Thyroid gland (tissue), 4 donors: ENCODE results near the gene LIMS2.

ENCODE experiments used
- POLR2A ChIP-seq, 2 donors: fragments of 450-650 bp; IDR thresholded peaks; one replicate each; pipeline ENCODE4 v1.6.1; 2017; ENCODE audit warnings: antibody characterized with exemption in 2 of 2, mild to moderate bottlenecking in 2 of 2, moderate library complexity in 1 of 2
- TF ChIP-seq, protein P1 (sequence below), 6 experiments: fragments of 200-600 bp in 3 of 6; fragments of 450-650 bp in 3 of 6; sonication (generic) in 3 of 6; IDR thresholded peaks; one replicate each; pipeline ENCODE4 v1.5.1; 2016 to 2019; ENCODE audit warnings: antibody characterized with exemption in 6 of 6, mild to moderate bottlenecking in 2 of 6, inconsistent platforms in 1 of 6, moderate library complexity in 1 of 6

DNA sequence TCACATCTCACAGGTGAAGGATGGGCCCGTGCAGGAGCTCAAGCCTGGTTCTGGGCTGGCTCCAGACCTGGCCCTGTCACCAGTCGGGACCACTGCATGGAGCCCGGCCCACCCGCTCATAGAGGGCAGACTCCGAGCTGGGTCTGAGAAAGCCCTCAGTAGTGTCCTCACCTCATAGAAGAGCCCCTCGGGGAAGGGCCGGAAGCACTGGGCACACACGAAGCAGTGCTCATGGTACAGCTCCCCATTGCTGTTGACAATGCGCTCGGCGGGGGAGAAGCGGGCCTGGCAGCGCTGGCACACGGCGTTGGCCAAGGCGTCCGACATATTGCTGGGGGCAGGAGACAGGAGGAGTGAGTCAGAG, 18.1 kb downstream of the LIMS2 start:
- TF ChIP-seq, protein P1, sequence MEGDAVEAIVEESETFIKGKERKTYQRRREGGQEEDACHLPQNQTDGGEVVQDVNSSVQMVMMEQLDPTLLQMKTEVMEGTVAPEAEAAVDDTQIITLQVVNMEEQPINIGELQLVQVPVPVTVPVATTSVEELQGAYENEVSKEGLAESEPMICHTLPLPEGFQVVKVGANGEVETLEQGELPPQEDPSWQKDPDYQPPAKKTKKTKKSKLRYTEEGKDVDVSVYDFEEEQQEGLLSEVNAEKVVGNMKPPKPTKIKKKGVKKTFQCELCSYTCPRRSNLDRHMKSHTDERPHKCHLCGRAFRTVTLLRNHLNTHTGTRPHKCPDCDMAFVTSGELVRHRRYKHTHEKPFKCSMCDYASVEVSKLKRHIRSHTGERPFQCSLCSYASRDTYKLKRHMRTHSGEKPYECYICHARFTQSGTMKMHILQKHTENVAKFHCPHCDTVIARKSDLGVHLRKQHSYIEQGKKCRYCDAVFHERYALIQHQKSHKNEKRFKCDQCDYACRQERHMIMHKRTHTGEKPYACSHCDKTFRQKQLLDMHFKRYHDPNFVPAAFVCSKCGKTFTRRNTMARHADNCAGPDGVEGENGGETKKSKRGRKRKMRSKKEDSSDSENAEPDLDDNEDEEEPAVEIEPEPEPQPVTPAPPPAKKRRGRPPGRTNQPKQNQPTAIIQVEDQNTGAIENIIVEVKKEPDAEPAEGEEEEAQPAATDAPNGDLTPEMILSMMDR (IDR thresholded peaks at IDR 0.05), result no peak
- no peak for TF ChIP-seq POLR2A (IDR thresholded peaks at IDR 0.05)
